GM19023 (cell line): ENCODE measurements around the gene EZH2.

Source experiments
- ATAC-seq: cut with Tn5 transposase; IDR thresholded peaks from one replicate; pipeline ENCODE4 v1.9.1; 2021; ENCODE audit warnings: mild to moderate bottlenecking, moderate library complexity; ENCODE audit not compliant: unreplicated experiment

Gene EZH2

DNA sequence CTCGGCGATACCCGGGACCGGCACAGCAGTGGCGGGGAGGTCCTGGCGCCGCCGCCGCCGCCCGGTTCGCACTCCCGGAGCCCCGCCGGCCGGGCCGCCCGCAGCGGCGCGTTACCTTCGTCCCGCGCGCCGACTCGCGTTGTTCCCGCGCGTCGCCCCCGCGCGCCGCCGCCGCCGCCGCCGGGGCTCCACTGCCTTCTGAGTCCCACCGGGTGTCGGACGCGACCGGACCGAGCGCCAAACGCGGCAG lies at the start of gene EZH2:
Gene EZH2 (minus strand): TSS at position 243 of the 250 bp plus-strand sequence. CDS start 36,993 bp downstream, outside the sequence.
- no peak for ATAC-seq

DNA sequence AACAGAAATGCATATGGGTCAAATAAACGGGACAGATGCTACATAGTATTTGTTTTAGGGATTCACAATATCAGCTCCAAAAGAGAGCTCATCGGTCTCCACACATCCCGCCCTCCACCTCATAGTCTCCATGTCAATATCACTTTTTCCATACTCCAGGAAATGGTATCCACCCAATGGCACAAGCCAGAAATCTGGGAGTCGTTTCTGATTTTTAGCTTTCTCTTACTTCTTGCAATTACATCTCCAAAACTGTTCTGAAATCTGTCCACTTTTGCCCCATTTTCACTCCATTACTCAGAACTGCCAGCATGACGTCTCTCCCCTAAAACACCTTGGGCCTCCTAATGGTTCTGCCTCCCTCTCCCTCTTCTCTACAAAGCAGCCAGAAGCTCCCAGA lies 47.4 kb upstream of the EZH2 start:
- no peak for ATAC-seq

DNA sequence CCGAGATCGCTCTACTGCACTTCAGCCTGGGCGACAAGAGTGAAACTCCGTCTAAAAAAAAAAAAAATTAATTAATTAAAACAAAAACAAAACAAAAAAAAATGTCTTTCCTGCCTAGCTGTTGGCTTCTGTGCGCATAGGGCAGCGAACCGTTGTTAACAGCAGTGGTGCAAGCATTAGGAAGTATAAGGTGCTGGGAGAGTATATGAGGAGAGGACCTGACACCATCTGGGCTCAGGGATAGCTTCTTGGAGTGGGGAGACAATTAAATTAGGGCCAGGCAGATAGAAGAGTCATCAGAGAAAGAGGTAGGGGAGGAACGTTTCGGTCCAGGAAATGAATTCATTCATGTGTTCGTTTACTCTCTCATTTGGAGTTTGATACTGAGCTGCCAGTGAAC lies 46.2 kb upstream of the EZH2 start:
- ATAC-seq: no peak

DNA sequence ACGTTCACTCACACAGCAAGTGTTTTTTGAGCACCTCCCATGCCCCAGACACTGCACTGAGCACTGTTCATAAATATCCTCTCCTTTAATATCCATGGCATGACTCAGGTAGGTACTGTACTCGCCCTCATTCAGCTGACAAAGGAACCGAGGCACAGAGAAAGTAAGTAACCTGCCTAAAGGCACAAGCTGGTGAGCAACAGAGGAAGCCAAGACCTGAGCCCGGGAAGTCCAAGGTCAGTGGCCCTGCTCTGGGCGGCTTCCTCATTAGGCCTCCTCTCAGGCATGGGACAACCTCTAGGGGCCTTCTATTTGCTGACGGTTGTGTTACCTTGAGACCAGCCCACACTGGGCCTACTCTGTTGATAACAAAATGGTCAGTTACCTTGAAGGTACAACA lies 45.1 kb upstream of the EZH2 start:
- no peak for ATAC-seq

DNA sequence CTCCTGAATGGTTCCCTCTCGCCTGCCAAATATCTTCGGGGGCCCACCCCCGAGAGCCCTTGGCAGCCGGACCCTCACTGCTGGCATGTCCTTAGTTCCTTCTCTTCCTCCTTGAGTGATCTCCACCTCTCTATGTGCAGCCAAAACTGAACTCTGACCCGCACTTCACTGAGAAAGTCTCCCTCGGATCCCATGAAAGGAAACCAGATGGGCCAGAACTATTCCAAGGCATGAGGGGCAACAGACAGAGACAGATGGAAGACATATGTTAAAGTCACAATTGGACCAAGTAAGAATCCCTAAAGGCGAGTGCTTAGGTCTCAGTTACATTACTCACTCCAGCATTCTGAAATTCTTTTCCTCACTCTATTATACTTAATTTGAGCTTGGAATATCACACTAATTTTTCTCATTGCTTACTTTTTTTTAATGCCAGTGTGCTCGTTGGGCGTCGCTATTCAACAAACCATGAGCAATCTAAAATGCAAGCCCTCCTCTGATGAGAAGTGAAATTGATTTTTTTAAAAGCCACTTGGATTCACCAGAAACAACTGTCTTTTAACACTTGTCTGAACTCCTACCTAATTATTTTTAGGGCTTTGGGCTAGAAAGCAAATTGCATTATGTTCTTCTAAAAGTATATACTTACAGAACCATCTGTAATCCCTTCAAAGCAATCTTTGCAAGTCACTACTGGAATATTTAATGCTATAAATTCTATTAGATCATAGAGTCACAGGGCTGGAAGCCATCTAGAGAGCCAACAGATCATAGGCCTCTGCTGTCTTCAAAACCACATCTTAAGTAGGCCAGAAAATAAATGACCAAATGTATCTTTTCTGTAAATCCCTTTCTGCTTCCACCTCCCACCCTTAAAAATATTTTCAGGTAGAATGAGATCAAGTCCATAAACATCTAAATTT lies 43.3 kb upstream of the EZH2 start:
- no peak for ATAC-seq

DNA sequence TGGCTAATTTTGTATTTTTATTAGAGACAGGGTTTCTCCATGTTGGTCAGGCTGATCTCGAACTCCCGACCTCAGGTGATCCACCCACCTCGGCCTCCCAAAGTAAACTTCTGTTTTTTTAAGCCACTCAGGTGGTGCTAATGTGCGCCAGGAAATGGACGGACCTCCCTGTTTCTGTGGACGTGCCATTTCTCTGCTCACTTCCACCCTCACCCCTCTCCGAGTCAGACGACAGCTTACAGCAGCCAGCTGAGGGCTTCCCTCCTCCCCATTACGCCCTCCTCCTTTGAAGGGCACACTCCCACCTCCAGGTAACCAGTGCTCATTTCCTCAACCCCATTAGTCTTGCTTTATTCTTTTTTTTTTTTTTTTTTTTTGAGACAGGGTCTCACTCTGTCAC lies 41.7 kb upstream of the EZH2 start:
- no peak for ATAC-seq

DNA sequence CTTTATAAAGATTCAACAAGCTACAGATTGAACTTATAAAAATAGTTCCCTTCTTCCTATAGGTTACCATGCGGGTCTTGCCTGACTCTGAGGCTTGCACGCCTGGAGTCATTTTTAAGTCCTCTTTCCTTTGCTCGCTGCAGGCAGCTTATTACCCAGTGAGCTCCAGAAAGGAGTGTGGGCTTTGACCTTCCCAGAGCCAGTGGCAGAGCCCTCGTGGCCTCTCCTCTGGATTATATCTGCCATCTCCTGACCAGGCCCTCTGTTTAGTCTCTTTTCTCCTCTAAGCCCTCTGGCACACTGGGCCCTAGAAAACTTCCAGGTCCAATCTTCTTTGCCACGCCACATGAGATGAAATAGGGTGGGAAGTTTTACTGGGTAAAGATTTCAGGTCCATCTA lies 39.9 kb upstream of the EZH2 start:
- no peak for ATAC-seq

DNA sequence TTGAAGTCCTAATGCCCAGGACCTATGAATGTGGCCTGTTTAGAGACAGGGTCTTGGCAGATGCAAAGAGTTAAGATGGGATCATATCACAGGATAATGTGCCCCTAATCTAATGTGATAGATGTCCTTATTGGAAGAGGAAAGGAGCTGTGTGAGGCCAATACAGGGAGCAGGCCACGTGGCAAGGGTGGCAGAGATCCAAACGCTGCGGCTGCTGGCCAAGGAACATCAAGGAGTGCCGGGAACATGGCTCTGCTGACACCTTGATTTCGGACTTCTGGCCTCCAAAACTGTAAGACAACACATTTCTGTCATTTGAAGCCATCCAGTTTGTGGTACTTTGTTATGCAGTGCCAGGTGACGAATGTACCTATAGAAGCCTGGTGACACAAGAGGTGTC lies 37.7 kb upstream of the EZH2 start:
- no peak for ATAC-seq

DNA sequence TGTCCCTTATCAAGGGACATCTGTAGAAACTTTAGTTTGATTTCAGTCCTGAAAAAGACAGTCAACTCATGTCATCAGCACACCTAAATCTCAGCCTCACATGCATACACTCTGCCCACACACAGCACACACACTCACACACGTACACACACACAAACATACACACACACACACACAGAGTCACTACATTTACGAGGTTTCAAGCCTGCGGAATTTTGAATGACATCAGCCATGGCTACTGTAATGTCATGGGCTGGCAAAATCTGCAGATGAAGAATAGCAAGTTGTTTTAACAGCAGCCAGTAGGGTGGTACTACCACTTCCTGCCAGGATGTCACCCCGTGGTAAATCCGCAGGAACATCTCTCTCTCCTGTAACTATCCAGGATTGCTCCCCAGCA lies 37.1 kb upstream of the EZH2 start:
- no peak for ATAC-seq

DNA sequence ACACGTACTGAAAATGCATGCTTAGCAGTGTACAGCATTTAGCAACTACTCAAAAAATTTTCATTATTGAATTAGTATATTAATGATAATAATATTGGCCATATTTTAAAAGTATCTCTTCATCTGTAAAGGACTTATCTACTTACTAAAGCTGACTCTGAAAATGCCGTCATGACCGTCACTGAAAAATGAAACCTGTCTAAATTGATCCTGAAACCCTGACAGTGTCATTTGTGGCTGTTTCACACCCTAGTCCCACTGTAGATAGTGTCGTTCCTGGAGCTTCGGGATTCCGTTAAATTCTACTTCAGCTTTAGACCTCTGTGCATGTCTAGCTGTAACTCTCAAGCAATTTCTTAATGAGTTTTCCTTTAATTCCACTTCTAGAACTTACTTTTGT lies 35.8 kb upstream of the EZH2 start:
- peak; percentile 56 for ATAC-seq

DNA sequence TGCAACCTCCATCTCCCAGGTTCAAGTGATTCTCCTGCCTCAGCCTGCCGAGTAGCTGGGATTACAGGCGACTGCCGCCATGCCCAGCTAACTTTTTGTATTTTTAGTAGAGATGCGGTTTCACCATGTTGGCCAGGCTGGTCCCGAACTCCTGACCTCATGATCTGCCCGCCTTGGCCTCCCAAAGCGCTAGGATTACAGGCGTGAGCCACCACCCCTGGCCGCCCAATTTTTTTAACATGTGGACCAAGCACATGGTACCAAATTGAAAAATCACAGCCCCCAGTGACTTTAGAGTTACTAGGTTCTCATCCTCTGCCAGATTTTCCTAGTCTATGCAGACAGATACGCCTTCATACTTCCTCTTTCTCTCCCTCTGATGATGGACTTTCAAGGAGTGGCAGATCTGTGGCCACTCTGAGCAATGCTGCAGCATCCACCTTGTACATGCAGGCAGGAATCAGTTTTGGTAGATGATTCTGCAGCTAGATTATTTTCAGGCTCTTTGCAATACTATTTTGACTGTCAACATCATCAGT lies 34.0 kb upstream of the EZH2 start:
- no peak for ATAC-seq

DNA sequence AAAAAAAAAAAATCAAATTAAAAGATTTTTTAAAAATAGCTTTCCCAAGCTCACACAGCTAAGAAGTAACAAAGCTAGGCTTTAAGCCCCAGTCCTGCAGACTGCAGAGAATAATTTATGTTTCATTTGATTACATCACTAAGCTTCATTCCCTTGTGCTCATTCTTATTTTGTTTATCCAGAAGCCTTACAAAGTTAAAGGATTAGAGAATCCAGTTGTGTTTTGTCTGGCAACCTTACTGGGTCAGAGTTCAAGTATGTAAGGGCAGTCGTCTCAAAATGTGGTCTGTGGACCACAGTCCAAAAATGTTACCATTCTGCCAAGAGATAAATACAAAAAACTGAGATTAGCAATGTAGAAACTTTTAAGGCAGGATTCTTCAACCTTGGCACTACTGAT lies 32.1 kb upstream of the EZH2 start:
- ATAC-seq: no peak

DNA sequence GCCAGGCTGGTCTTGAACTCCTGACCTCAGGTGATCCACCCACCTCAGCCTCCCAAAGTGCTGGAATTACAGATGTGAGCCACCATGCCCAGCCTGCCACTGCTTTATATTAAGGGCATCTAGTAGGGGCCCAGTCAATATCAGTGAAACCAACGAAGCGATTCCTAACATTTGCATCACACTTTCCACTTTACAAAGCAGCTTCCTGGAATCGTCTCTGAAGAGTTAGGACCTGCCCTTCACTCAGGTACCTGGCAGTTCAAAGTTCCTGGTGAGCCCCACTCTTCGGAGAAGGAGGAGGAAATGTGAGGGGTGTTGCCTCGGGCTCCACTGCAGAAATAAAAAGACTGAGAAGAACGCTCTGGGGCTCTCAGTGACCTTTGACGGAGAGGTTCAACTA lies 31.1 kb upstream of the EZH2 start:
- ATAC-seq: no peak

DNA sequence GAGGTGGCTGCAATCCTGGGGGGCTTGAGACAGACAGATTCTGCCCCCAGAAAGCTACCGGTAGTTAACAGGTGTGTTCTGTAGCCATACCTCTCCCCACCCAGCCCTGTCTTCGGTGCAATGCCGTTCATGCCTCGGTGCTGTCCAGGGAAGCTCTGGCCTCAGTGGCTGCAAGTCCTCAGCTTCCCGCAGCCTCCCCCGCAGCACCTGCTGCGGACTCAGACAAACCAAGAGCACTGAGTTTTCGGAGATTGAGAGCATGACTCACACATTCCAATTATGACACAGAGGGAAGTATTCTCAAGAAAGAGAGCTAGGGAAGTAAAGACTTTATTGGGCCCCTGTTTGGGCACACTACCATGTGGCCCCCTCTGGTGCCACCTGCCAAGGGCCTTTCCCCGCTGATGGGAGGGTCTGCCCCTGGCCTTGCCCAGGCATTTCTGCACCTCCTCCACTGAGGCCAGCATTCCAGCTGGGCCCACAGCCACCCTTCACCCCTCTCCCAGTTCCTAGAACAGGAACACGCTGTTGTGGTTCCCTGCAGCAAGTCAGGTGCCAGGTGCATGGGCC lies 30.2 kb upstream of the EZH2 start:
- ATAC-seq: peak; percentile 57

DNA sequence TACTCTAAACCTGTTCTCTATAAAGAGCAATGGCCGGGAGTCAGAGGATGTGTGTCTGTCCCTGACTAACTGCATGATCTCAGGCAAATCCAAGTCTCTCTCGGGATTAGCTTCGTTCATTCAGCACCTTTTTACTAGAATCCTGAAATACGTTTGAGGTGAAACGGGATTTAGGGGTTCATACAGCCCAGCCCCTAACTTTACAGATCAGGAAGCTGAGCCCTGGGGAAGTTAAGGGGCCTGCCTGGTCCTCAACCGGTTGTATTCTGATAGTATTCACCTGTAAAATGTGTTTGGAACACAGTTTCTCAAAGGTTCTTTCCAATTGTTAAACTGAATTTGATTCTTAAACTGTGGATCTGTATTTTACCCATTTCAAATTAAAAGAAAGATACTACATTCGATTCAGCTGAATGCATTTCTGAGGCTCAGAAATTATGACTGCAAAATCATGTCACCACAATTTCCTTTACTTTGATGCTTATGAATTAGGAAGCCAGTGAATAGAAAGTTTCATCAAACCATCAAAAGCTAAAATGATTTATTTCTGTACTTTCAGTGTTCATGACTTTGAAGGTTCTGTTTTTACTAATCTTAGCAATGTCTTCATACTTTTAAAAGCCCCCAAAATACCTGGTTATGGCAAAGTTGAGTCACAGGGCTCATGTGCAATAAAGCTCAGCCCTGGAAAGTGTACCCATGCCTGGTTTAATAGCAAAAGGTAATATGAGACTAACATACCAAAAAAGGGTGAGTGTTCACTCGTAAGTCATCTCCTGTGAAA lies 28.9 kb upstream of the EZH2 start:
- peak; percentile 46 for ATAC-seq

DNA sequence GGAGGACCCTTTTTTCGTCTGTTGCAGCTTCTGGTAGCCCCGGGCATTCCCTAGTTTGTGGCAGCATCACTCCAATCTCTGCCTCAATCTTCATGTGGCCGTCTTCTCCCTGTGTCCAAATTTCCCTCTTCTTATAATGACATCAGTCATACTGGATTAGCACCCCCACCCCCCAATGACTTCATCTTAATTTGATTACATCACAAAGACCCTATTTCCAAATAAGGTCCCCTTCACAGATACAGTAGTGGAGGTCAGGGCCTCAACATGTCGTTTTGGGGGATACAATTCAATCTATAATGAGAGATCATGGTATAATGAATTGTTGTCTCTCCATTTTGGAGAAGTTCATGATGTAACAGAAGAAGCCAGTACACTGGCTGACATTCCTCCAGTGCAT lies 28.1 kb upstream of the EZH2 start:
- no peak for ATAC-seq

DNA sequence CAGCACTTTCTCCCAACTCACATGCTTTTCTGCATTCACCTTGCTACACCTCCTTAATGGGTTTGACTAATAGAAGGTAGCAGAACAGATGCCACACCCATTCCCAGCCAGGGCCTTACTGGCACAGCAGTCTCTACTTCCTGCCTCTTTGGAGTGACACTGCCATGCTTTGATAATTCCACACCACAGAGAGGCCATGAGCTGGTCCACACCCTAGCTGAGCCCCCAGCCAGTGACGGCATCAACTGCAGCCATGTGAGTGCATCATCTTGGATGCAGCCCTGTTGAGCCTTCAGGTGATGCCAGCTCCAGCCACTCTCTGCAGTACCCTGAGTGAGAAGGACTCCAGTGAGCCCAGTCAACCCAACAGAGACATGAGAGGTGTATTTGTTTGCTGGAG lies 27.5 kb upstream of the EZH2 start:
- no peak for ATAC-seq

DNA sequence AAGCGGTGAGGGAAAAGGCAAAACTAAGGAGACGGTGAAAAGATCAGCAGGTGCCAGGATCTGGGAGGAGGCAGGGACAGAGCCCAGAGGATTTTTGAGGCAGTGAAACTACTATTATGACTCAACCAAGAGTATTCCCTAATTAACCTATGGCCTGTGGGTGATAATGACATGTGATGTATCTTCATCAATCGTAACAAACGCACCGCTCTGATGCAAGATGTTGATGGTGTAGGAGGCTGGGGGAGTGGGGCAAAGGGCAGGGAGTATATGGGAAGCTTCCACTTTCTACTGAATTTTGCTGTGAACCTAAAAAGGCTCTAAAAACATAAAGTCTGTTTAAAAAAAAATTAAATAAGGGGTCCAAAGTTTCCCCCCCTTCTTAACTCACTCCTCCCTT lies 25.5 kb upstream of the EZH2 start:
- ATAC-seq: no peak

DNA sequence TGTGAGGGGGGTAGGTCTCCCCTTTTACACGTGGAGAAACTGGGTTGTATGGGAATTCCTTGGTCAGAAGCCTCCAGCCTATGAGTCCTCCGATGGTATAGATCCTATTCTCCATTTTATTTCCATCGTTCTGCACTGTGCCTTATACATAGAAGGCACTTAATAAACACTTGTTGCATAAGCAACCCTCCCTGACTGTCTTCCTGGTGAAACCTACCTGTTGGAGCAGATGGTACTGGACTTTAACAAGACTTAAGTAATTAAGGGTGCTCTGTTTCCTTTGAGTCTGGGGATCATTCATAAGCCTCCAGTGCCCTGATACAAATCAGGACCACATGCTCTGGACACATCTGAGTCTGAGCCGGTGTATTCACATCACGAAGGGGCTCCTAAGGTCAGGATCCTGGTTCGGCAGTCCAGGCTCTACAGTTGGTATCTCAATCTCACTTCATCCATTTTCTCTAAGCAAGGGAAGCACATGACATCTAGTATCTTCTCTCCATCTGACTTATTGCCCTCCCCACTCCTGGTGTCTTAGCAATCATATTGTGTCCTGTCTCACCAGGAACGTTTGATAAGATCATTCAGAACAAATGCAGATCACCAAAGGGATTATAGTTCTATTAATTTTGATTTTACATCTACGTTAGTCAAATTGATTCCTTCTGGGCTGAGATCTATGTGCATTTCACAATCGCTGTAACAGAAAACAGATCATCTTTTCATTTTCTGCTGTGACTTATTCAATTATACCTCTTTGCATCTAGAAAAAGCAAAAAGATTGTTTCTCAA lies 22.8 kb upstream of the EZH2 start:
- no peak for ATAC-seq

DNA sequence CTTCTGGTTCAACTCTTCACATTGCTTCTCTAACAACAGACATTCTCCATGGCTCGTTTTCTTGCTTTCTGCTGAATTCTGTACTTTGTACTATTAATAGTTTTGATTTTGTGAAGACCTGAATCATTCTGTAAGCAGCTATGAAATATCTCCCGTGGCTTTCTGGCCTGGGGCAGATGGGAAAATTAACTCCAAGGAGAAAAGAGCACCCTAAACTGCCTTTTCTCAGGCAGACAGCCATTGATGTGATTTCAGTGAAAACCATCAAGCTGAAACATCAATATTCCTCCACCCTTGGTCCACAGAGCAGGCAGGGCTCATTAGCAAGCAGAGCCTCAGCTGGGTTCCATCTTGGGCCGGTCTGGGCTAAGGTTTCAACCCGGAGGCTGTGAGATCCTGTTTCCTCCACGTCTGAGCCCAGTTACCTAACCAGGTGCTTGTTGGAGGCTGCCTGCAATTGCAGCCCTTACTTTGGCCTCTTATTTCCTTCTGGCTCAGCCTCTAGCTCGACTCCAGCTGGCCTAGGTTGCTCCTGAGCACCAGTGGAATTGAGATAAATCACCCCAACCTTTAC lies 21.1 kb upstream of the EZH2 start:
- ATAC-seq: no peak

DNA sequence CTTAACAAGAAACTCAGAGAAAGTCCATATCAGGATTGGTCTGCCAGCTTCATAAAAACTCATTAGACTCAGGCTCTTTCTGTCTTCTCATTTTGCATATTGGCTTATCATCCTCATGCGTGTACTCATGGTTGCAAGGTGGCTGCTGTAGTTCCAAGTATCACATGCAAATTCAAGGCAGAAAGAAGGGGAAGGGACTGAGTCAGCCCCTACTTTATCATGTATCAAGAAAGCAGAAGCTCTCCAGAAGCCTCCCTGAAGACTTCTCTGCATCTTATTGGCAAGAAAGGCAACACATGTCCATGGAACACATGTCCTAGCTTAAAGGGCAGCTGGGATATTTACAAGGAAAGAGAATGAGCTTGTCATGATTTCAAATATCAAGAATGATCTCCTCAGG lies 19.4 kb upstream of the EZH2 start:
- ATAC-seq: no peak
